K562 (cell line): ENCODE data around the gene FBRS. TPM values are rescaled to one million over a fixed set of nuclear protein-coding genes. Genes with fewer than 3 reads are reported as not detected.

Source experiments
- BMI1 ChIP-seq: fragments of 150-350 bp; IDR thresholded peaks from 2 replicates; pipeline ENCODE4 v1.6.1; 2014; ENCODE audit warnings: low read length
- CBX8 ChIP-seq: fragments of 200-600 bp; sonication (generic); IDR thresholded peaks from 2 replicates; pipeline ENCODE4 v1.6.1; 2012; ENCODE audit warnings: borderline replicate concordance, mixed run types, low read depth, mild to moderate bottlenecking, moderate library complexity, mixed read lengths, low read length, control low read depth, inconsistent platforms; ENCODE audit not compliant: poor library complexity, severe bottlenecking; ENCODE audit errors: extremely low read depth
- CHD2 ChIP-seq: IDR thresholded peaks from 2 replicates; pipeline ENCODE4 v1.6.1; 2011; ENCODE audit warnings: low read depth, low read length
- CREM ChIP-seq: IDR thresholded peaks from 2 replicates; pipeline ENCODE4 v1.6.1; 2014; ENCODE audit warnings: antibody characterized with exemption, low read depth
- CUX1 ChIP-seq: fragments of 200-800 bp; sonication (Bioruptor generic); IDR thresholded peaks from 2 replicates; pipeline ENCODE4 v1.6.1; 2016; ENCODE audit warnings: missing genetic modification characterization, missing compliant biosample characterization
- GATA2 ChIP-seq: sonication (generic); formaldehyde crosslinking; IDR thresholded peaks from 2 replicates; pipeline ENCODE4 v1.4.0; 2020; ENCODE audit warnings: mild to moderate bottlenecking, missing genetic modification reagents
- HNRNPLL ChIP-seq: fragments of 200-400 bp; formaldehyde crosslinking; IDR thresholded peaks from 2 replicates; pipeline ENCODE4 v1.6.1; 2017; ENCODE audit warnings: low read length, low read depth, mild to moderate bottlenecking; ENCODE audit not compliant: poor library complexity, severe bottlenecking
- KDM5B ChIP-seq: fragments of 200-600 bp; sonication (generic); IDR thresholded peaks from 2 replicates; pipeline ENCODE4 v1.6.1; 2012; ENCODE audit warnings: low read depth, mild to moderate bottlenecking, moderate library complexity, low read length, control low read depth, inconsistent platforms; ENCODE audit not compliant: insufficient replicate concordance
- SAP30 ChIP-seq: fragments of 200-600 bp; sonication (generic); IDR thresholded peaks from 2 replicates; pipeline ENCODE4 v1.6.1; 2012; ENCODE audit warnings: borderline replicate concordance, low read depth, mild to moderate bottlenecking, moderate library complexity, low read length, control low read depth, inconsistent platforms; ENCODE audit not compliant: insufficient read depth, poor library complexity, severe bottlenecking
- SMARCE1 ChIP-seq: fragments of 450-650 bp; IDR thresholded peaks from 2 replicates; pipeline ENCODE4 v1.7.1; 2016; ENCODE audit warnings: mild to moderate bottlenecking
- ZHX1 ChIP-seq: fragments of 150-350 bp; conservative IDR thresholded peaks from 2 replicates; pipeline ENCODE4 v1.6.1; 2014; ENCODE audit warnings: low read length
- ZNF280B ChIP-seq: fragments of 250-450 bp; sonication (Bioruptor Pico); IDR thresholded peaks from 2 replicates; pipeline ENCODE4 v1.5.1; 2021; ENCODE audit warnings: mild to moderate bottlenecking
- ZSCAN29 ChIP-seq: fragments of 450-650 bp; IDR thresholded peaks from 2 replicates; pipeline ENCODE4 v1.6.1; 2017
- polyA plus RNA-seq, 8 experiments: library from polyadenylated mRNA; depleted of rRNA in 4 of 8; stranded (reverse) in 5 of 8; unstranded in 3 of 8; fragments of >200 nt; fragmentation: Nextera tagmentation in 2 of 8; fragmentation: Illumina TruSeq in 1 of 8; extraction: Ambion mirVana in 2 of 8; extraction: Trizol in 1 of 8; gene quantifications; 2 replicates each; pipeline versions ENCODE4 v1.2.1 to v1.2.3, GENCODE V29; 2011 to 2014; ENCODE audit warnings: inconsistent platforms in 1 of 8, missing spikeins in 1 of 8
- total RNA-seq, 7 experiments: library from RNA; depleted of rRNA in 6 of 7; stranded (reverse); fragments of >200 nt in 6 of 7; fragmentation: Illumina TruSeq in 2 of 7; extraction: Trizol in 2 of 7; gene quantifications; 2 replicates each; pipeline versions ENCODE4 v1.2.1 to v1.2.3, GENCODE V29; 2011 to 2021; ENCODE audit warnings: low replicate concordance in 1 of 7

The FBRS gene
- total and polyA plus RNA-seq, 9 of the 15 experiments (the other 6 are each of a cell fraction or from before 2014, with no cell fraction given): 0.32 to 59.5 (median 13.1) TPM

- TF ChIP-seq CUX1 (CRISPR knock-in tag): peak; percentile 88; the same call in 1 of the 2 replicates
- TF ChIP-seq CREM: peak; percentile 83
- no peak for TF ChIP-seq ZSCAN29
- TF ChIP-seq CBX8: no peak
- peak; percentile 94 for TF ChIP-seq CHD2
- no peak for TF ChIP-seq SMARCE1
- peak; percentile 74 for TF ChIP-seq SAP30
- no peak for TF ChIP-seq ZHX1
- TF ChIP-seq KDM5B: peak; percentile 67
- peak; percentile 60 for TF ChIP-seq HNRNPLL
- no peak for TF ChIP-seq BMI1
- 0 out of 2 replicates have a peak, but pooled peaks have one; percentile 5 for TF ChIP-seq GATA2
- no peak for TF ChIP-seq ZNF280B (CRISPR knock-in tag)
These were observed 48.0 kb upstream of the FBRS start, which contains the start of gene ZNF689 (continued) for GRCh38 chr16:30609926-30610839.
